ENCODE data around the gene CDH26.

The CDH26 gene

GRCh38 chr20:60008130-60008808 lies 50.0 kb downstream of the CDH26 start:
- TF ChIP-seq GATA2 (IDR thresholded peaks at IDR 0.05; ENCODE audit: low read depth, low read length), result no peak
- TF ChIP-seq GATA3 (IDR thresholded peaks at IDR 0.05; ENCODE audit: low read depth, low read length), result no peak

GRCh38 chr20:60009318-60009717 lies 51.1 kb downstream of the CDH26 start:
- TF ChIP-seq GATA3 (IDR thresholded peaks at IDR 0.05; ENCODE audit: low read depth, low read length), result no peak
- TF ChIP-seq GATA2 (IDR thresholded peaks at IDR 0.05; ENCODE audit: low read depth, low read length), result no peak

- TF ChIP-seq GATA2 (IDR thresholded peaks at IDR 0.05; ENCODE audit: low read depth, low read length) (no peak), GATA3 (IDR thresholded peaks at IDR 0.05; ENCODE audit: low read depth, low read length) (no peak)
These were observed 51.8 kb downstream of the CDH26 start for GRCh38 chr20:60009826-60010616.

GRCh38 chr20:60010689-60011458 lies 52.7 kb downstream of the CDH26 start:
- TF ChIP-seq GATA2 (IDR thresholded peaks at IDR 0.05; ENCODE audit: low read depth, low read length) (no peak), GATA3 (IDR thresholded peaks at IDR 0.05; ENCODE audit: low read depth, low read length) (no peak)

- TF ChIP-seq GATA2 (IDR thresholded peaks at IDR 0.05; ENCODE audit: low read depth, low read length) (no peak), GATA3 (IDR thresholded peaks at IDR 0.05; ENCODE audit: low read depth, low read length) (no peak)
These were observed 53.6 kb downstream of the CDH26 start for GRCh38 chr20:60011512-60012507.

GRCh38 chr20:60013296-60014139 lies 55.3 kb downstream of the CDH26 start:
- no peak for TF ChIP-seq GATA3 (IDR thresholded peaks at IDR 0.05; ENCODE audit: low read depth, low read length)
- no peak for TF ChIP-seq GATA2 (IDR thresholded peaks at IDR 0.05; ENCODE audit: low read depth, low read length)

GRCh38 chr20:60016406-60016805 lies 58.2 kb downstream of the CDH26 start:
- TF ChIP-seq GATA3 (IDR thresholded peaks at IDR 0.05; ENCODE audit: low read depth, low read length) (no peak), GATA2 (IDR thresholded peaks at IDR 0.05; ENCODE audit: low read depth, low read length) (no peak)

- TF ChIP-seq GATA3 (IDR thresholded peaks at IDR 0.05; ENCODE audit: low read depth, low read length) (no peak), GATA2 (IDR thresholded peaks at IDR 0.05; ENCODE audit: low read depth, low read length) (no peak)
These were observed 62.0 kb downstream of the CDH26 start for GRCh38 chr20:60020251-60020650.

- TF ChIP-seq GATA3 (IDR thresholded peaks at IDR 0.05; ENCODE audit: low read depth, low read length) (no peak), GATA2 (IDR thresholded peaks at IDR 0.05; ENCODE audit: low read depth, low read length) (no peak)
These were observed 62.9 kb downstream of the CDH26 start for GRCh38 chr20:60021104-60021503.

- TF ChIP-seq GATA3 (IDR thresholded peaks at IDR 0.05; ENCODE audit: low read depth, low read length), result no peak
- no peak for TF ChIP-seq GATA2 (IDR thresholded peaks at IDR 0.05; ENCODE audit: low read depth, low read length)
These were observed 64.6 kb downstream of the CDH26 start for GRCh38 chr20:60022849-60023248.

GRCh38 chr20:60024245-60024644 lies 66.0 kb downstream of the CDH26 start:
- no peak for TF ChIP-seq GATA3 (IDR thresholded peaks at IDR 0.05; ENCODE audit: low read depth, low read length)
- TF ChIP-seq GATA2 (IDR thresholded peaks at IDR 0.05; ENCODE audit: low read depth, low read length), result no peak

- TF ChIP-seq GATA3 (IDR thresholded peaks at IDR 0.05; ENCODE audit: low read depth, low read length), result no peak
- no peak for TF ChIP-seq GATA2 (IDR thresholded peaks at IDR 0.05; ENCODE audit: low read depth, low read length)
These were observed 66.6 kb downstream of the CDH26 start for GRCh38 chr20:60024801-60025200.

All from SH-SY5Y (cell line).